GM12891 (cell line): ENCODE data around the gene NOL12.

Experiments used
- POLR2AphosphoS5 ChIP-seq: IDR thresholded peaks from 2 replicates; pipeline ENCODE4 v1.6.1; 2011; ENCODE audit warnings: low read depth, low read length, control low read depth
- SPI1 ChIP-seq: IDR thresholded peaks from 2 replicates; pipeline ENCODE4 v1.6.1; 2011; ENCODE audit warnings: low read depth, low read length, control low read depth

DNA sequence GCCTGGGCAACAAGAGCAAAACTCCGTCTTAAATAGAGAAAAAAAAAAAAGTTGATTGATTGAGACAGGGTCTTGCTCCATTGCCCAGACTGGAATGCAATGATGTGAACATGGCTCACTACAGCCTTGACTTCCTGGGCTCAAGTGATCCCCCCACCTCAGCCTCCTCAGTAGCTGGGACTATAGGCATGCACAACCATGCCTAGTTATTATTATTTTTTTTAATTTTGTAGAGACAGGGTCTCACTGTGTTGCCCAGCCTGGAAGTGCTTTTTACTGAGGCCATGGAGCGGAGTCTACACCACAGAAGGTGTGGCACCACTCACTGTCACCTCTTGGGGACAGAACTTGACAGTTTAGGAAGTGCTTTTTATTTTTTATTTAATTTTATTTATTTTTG lies 28.5 kb downstream of the NOL12 start:
- TF ChIP-seq POLR2AphosphoS5 (no peak), SPI1 (no peak)
